Sigmoid colon (tissue), 4 donors: ENCODE measurements around the gene DENND2A.

Experiments used
- EP300 ChIP-seq, 4 donors: sonication (generic); formaldehyde crosslinking; IDR thresholded peaks; one replicate each; pipeline ENCODE4 v1.6.1; 2017; ENCODE audit warnings: antibody characterized with exemption in 4 of 4
- POLR2A ChIP-seq, 2 donors: fragments of 450-650 bp; IDR thresholded peaks; one replicate each; pipeline ENCODE4 v1.6.1; 2016; ENCODE audit warnings: antibody characterized with exemption in 2 of 2, mild to moderate bottlenecking in 2 of 2, moderate library complexity in 2 of 2
- POLR2AphosphoS5 ChIP-seq, 4 donors: sonication (generic); formaldehyde crosslinking; IDR thresholded peaks; one replicate each; pipeline ENCODE4 v1.6.1; 2017; ENCODE audit warnings: antibody characterized with exemption in 4 of 4
- TF ChIP-seq, protein P1 (sequence below), 4 experiments: fragments of 450-650 bp in 3 of 4; fragments of 200-600 bp in 1 of 4; IDR thresholded peaks; one replicate each; pipeline ENCODE4 v1.5.1; 2016 to 2019; ENCODE audit warnings: antibody characterized with exemption in 4 of 4, mild to moderate bottlenecking in 3 of 4, moderate library complexity in 2 of 4

DNA sequence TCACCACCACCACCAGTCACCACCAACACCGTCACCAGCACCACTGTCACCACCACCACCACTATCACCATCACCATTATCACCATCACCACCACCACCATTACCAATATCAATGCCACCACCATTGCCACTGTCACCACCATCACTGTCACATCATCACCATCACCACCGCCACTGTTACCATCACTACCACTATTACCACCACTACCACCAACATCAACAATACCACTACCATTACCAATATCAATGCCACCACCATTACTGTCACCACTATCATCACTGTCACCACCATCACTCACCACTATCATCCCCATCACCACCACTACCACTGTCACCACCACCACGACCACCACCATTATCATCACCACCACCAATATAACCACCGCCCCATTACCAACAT is 14.0 kb upstream of the DENND2A start:
- no peak for TF ChIP-seq POLR2A (IDR thresholded peaks at IDR 0.05)
- TF ChIP-seq, protein P1, sequence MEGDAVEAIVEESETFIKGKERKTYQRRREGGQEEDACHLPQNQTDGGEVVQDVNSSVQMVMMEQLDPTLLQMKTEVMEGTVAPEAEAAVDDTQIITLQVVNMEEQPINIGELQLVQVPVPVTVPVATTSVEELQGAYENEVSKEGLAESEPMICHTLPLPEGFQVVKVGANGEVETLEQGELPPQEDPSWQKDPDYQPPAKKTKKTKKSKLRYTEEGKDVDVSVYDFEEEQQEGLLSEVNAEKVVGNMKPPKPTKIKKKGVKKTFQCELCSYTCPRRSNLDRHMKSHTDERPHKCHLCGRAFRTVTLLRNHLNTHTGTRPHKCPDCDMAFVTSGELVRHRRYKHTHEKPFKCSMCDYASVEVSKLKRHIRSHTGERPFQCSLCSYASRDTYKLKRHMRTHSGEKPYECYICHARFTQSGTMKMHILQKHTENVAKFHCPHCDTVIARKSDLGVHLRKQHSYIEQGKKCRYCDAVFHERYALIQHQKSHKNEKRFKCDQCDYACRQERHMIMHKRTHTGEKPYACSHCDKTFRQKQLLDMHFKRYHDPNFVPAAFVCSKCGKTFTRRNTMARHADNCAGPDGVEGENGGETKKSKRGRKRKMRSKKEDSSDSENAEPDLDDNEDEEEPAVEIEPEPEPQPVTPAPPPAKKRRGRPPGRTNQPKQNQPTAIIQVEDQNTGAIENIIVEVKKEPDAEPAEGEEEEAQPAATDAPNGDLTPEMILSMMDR (IDR thresholded peaks at IDR 0.05), result no peak
- no peak for TF ChIP-seq EP300 (IDR thresholded peaks at IDR 0.05)
- no peak for TF ChIP-seq POLR2AphosphoS5 (IDR thresholded peaks at IDR 0.05)
